Occipital lobe (tissue), 2 donors: ENCODE results near the gene POC5. TPM values are rescaled to one million over a fixed set of nuclear protein-coding genes. Genes with fewer than 3 reads are reported as not detected.
A peak's percentile ranks its signal among the peaks of the same experiment; 100 is the strongest.
"Not testable (repeated sequence)": the region's sequence is repeated elsewhere in the genome, so short reads cannot be mapped to it uniquely, and the experiment has no call there.

ENCODE experiments used
- DNase-seq: peaks from one replicate; lab custom pipeline; 2025; lab: John Stamatoyannopoulos, UW
- total RNA-seq: library from RNA; depleted of rRNA; stranded (reverse); fragments of >200 nt; gene quantifications from one replicate; pipeline ENCODE4 v1.2.3, GENCODE V29; 2014

Gene POC5
- total RNA-seq, result 12.9 TPM

DNA sequence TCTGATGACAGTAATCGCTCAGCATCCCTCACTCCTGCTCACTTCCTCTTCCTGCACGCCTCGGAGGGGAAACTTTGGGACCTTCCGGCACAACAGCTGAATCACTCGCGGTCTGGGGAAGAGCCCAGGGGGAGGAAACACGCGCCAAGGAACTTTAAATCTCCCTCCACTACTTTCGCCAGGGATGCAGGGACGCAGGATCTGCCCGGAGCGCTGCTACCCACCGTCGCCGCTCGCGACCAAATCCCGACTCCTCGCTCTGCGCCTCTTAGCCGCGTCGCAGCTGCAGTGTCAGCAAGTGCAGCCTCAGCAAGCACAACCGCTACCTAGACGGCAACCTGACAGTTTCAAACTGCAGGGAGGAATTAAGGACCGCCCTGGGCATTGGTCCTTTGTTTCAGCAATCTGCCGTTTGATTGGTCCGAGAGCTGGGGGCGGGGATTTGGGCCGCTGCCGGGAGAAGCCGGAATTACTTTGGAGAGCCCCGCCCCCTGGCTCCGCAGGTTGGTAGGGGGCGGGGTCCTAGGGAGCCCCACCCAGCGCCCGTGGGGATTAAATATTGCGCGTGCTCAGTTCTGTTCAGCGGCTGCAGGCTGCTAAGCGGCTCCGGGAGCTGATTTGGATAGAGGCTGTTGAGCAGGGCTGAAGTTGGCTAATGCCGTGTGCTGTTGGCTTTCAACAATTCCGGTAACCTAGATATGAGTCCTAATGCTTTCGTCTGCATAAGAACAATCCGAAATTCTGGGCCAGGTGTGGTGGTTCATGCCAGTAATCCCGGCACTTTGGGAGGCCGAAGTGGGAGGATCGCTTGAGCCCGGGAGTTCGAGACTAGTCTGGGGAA lies at the start of gene POC5:
Gene POC5, minus strand, starts transcription at position 356 of the 841 bp plus-strand sequence. CDS start 4,500 bp downstream, outside the sequence.
- peak; percentile 93 for DNase-seq

DNA sequence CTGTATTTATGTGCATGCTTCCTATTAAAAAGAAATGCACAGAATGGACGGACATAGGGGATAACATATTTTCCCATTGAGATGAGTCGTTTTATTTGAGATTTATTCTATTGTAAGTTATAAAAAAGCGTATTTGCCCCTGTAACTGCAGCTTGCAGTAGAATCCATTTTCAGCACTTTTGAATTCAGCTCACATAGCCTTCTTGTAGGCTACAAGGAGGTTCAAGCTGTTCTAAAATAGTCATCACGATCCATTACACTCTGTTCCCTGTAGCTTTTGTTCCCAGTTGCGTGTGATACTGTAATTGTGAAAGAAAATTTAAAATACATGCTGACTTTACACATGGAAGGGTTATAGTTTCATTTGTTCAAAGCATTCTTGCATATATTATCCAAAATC lies 40.9 kb upstream of the POC5 start:
- DNase-seq, result no peak

DNA sequence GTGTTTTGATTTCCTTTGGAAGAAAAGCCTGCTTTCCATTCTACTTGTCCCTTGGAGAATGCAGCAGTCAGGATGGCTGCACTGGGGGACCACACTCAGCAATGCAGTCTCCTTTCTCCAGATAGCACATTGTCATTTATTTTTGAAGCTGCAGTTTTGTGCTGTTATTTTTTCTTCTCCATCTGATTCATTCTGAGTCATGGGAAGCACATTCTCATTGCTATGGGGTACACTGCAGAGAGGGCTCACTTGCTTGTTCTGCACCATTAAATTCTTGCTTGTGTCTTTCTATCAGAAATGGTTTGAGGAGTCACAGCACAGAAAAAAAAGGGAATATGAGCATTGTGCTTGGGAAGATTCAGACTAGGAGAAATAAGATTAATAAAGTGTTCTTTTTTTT lies 39.7 kb upstream of the POC5 start:
- DNase-seq, result no peak

GRCh38 chr5:75756211-75756610 lies 39.0 kb upstream of the POC5 start:
- DNase-seq, result no peak

DNA sequence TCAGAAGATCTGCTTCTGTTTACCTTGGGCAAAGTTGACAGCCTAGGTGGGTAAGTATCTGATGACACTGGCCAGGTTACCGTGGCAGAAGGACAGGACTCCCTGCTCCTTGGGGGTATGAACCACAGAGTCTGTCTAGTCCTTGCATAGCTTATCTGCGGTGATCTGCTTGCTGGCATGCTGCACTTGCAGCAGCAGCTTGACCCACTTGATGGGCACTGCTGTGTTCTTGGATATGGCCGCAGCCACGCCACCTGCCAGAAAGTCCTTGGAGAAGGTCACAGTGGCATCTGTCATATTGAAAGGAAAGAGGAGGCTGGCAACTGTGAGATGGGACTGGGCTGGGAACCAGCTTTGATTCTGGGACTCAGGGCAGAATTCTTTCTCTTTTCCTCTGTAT lies 35.9 kb upstream of the POC5 start:
- no peak for DNase-seq

DNA sequence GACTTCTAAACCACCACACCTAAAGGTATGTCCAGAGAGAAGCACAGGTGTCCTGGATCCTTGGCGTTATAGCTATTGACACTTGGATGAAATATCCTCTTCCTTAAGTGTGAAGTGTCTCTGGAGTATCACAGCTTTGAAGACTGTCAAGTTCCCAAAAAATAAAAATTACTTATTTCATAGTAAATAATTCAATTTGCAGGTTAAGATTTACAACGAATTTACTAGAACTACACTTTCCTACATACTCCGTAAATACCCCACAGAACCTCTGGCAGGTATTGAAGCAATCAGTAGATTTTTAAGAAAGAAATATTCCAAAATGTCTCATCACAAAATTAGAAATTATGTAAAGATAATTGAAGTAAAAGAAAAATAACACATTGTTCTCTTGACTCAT lies 27.1 kb upstream of the POC5 start:
- no peak for DNase-seq

- DNase-seq, result no peak
Observed at GRCh38 chr5:75736273-75736672, 19.0 kb upstream of the POC5 start.

GRCh38 chr5:75734913-75735789 lies 17.9 kb upstream of the POC5 start:
- DNase-seq, result peak; percentile 22

- DNase-seq, result no peak
Observed at GRCh38 chr5:75733767-75734166, 16.5 kb upstream of the POC5 start.

GRCh38 chr5:75731515-75731914 lies 14.3 kb upstream of the POC5 start:
- not testable (repeated sequence) for DNase-seq

GRCh38 chr5:75729321-75729720 lies 12.1 kb upstream of the POC5 start:
- no peak for DNase-seq

DNA sequence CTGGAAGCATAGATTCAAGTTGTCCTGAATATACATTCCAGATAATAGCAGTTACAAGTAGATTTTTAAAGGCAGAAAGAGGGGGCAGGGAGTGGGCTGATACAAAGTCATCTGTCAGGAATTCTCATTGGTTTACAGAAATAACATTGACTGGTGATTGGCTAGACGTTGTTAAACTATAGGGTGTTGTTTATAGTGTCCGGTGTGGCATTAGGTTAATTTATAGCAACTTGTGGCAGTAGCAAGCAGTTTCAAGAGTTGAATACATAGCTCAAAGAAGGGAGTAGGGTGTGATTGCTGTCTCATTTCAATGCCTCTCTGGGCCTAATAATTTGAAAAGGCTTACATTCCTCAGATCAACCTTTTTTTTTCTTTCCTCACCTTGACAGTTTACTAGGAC lies 10.7 kb upstream of the POC5 start:
- DNase-seq, result no peak

- not testable (repeated sequence) for DNase-seq
Observed at GRCh38 chr5:75726224-75726623, 9.0 kb upstream of the POC5 start.

GRCh38 chr5:75723378-75723777 lies 6.1 kb upstream of the POC5 start:
- DNase-seq, result no peak

DNA sequence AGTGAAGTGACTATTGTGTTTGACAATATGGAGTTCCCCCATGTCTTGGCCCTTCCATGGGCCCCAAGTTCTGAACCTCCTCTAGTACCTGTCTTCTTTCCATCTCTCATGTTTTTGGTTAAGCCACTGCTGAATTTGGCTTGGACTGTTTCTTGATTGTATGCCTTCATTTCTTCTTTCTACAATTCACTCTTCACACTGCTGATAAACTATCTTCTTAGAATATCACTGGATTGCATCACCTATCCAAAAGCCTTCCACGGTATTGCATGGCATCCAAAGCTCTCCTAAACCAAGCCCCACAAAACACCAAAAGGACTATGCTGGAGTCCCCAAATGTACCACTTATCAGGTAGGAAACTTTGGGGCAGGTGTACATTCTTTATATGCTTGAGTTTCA lies 4.3 kb upstream of the POC5 start:
- no peak for DNase-seq

GRCh38 chr5:75720882-75721281 lies 3.6 kb upstream of the POC5 start:
- DNase-seq, result no peak

DNA sequence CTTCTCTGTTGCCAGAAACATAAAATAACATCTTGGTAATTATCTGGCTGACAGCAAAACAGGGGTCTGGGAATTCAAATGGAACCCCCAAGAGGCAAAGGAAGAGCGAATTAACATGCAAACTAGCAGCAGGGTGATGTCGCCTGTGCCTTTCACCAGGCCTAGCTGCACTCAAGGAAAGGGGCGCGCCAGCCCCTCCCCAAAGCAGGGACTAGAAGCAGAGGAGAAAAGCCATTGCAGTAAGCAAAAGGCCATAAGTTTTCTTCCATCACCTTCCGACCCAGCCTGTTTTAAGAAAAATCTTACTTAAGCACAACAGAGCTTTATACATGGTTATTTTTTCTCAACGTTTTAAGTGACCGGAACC lies 539 bp downstream of the POC5 start:
- no peak for DNase-seq

GRCh38 chr5:75712091-75712490 lies 5.1 kb downstream of the POC5 start:
- no peak for DNase-seq

GRCh38 chr5:75711151-75711550 lies 6.1 kb downstream of the POC5 start:
- DNase-seq, result no peak

DNA sequence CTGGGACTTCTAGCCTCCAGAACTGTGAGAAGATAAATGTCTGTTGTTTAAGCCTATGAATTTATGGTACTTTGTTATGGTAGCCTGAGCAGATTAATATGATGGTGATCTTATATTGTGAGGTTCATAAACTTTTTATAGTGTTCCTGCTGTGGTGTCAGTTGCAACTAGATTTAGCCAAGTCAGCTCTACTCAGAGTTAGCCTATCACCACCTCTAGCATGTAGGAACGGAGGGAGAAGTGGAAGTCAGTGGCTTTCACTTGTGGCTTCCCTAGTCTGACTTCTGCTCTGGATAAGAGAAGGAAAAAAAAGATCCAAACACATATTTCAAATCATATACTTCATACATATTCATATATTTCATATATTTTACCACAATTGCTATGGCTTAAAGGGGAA lies 6.6 kb downstream of the POC5 start:
- no peak for DNase-seq

GRCh38 chr5:75707911-75708509 lies 9.2 kb downstream of the POC5 start:
- no peak for DNase-seq

DNA sequence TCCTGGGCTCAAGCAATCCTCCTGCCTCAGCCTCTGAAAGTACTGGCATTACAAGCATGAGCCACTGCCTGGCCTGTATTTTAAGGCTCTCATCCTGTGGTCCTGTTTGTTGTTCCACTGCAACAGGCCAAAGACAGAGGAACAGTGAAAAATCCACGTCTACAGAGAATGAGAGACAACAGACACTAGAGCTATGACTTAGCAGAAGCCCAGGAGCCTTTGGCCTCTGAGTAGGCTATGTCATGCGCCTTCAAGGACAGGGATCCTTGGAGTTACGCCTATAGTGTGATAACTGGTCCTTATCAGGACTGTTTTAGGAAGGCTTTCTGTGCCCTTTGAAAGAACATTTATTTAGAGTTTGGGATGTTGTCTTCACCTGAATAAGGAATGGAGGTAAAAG lies 10.5 kb downstream of the POC5 start:
- no peak for DNase-seq
